ENCODE results near the gene ZNF488.

The ZNF488 gene

GRCh38 chr10:47348661-47349470 lies 35.2 kb downstream of the ZNF488 start:
- no peak for DNase-seq (ENCODE audit: low spot score)

GRCh38 chr10:47348138-47348651 lies 35.9 kb downstream of the ZNF488 start, which contains the start of gene RBP3:
TSS of gene RBP3 (plus strand) at chr10:47348363. CDS start at chr10:47348485, 122 bp downstream.
- no peak for DNase-seq (ENCODE audit: low spot score)

GRCh38 chr10:47347303-47347675 lies 36.8 kb downstream of the ZNF488 start:
- no peak for DNase-seq (ENCODE audit: low spot score)

GRCh38 chr10:47346581-47347302 lies 37.4 kb downstream of the ZNF488 start:
- DNase-seq (ENCODE audit: low spot score) = no peak

- no peak for DNase-seq (ENCODE audit: low spot score)
These were observed 38.9 kb downstream of the ZNF488 start for GRCh38 chr10:47344996-47345870.

- peak; percentile 68 for DNase-seq (ENCODE audit: low spot score)
These were observed 43.4 kb downstream of the ZNF488 start for GRCh38 chr10:47340608-47341170.

- no peak for DNase-seq (ENCODE audit: low spot score)
These were observed 44.1 kb downstream of the ZNF488 start for GRCh38 chr10:47339759-47340607.

GRCh38 chr10:47339186-47339735 lies 44.8 kb downstream of the ZNF488 start:
- no peak for DNase-seq (ENCODE audit: low spot score)

GRCh38 chr10:47337310-47337709 lies 46.8 kb downstream of the ZNF488 start:
- no peak for DNase-seq (ENCODE audit: low spot score)

- DNase-seq (ENCODE audit: low spot score) = no peak
These were observed 47.5 kb downstream of the ZNF488 start for GRCh38 chr10:47336387-47337134.

- no peak for DNase-seq (ENCODE audit: low spot score)
These were observed 48.2 kb downstream of the ZNF488 start for GRCh38 chr10:47335906-47336305.

GRCh38 chr10:47334466-47335295 lies 49.4 kb downstream of the ZNF488 start:
- DNase-seq (ENCODE audit: low spot score) = no peak

- DNase-seq (ENCODE audit: low spot score) = no peak
These were observed 50.6 kb downstream of the ZNF488 start for GRCh38 chr10:47333532-47333931.

GRCh38 chr10:47332946-47333345 lies 51.1 kb downstream of the ZNF488 start:
- DNase-seq (ENCODE audit: low spot score) = no peak

GRCh38 chr10:47332371-47332770 lies 51.7 kb downstream of the ZNF488 start:
- DNase-seq (ENCODE audit: low spot score) = no peak

- DNase-seq (ENCODE audit: low spot score) = no peak
These were observed 52.1 kb downstream of the ZNF488 start for GRCh38 chr10:47331954-47332353.

- no peak for DNase-seq (ENCODE audit: low spot score)
These were observed 52.6 kb downstream of the ZNF488 start for GRCh38 chr10:47331491-47331890.

GRCh38 chr10:47330804-47331203 lies 53.3 kb downstream of the ZNF488 start:
- DNase-seq (ENCODE audit: low spot score) = no peak

GRCh38 chr10:47330366-47330765 lies 53.7 kb downstream of the ZNF488 start:
- no peak for DNase-seq (ENCODE audit: low spot score)

All from kidney tubule cell (primary cell).